Left ventricle myocardium superior (tissue), 1 donor: ENCODE measurements around the gene BNC2. TPM values are rescaled to one million over a fixed set of nuclear protein-coding genes. Genes with fewer than 3 reads are reported as not detected.
"Not testable (repeated sequence)": the region's sequence is repeated elsewhere in the genome, so short reads cannot be mapped to it uniquely, and the experiment has no call there.

ENCODE experiments used
- ATAC-seq: fragments of 200-7000 bp; cut with Tn5 transposase; one replicate; pipeline ENCODE4 v1.9.1; 2020; ENCODE audit warnings: mild to moderate bottlenecking, moderate library complexity
- DNase-seq: peaks from one replicate; pipeline ENCODE4 v3.0.0-alpha.2; 2020
- intact Hi-C: fragments of 100-400 bp; cut with micrococcal nuclease; formaldehyde crosslinking; loops from one replicate; pipeline ENCODE4 v1.11.0; 2022
- total RNA-seq: library from RNA; stranded (reverse); fragmentation: NEBNext Ultra II Directional; extraction: Animal tissue kit (Norgen Biotek cat#: 25700); gene quantifications from one replicate; pipeline ENCODE4 v1.2.1, GENCODE V29; 2021
- donor health status: DM: no; HTN: yes; CAD: no; lungs with severe emphysema.

The BNC2 gene
- total RNA-seq, 1 donor from 2014 or later, result 6.3 TPM

GRCh38 chr9:16500386-16500785 lies 370.1 kb downstream of the BNC2 start:
- DNase-seq (no peak), ATAC-seq (no peak)
- intact Hi-C loops, result no loop called here

- intact Hi-C loops, result no loop called here
- no peak for ATAC-seq
Observed at GRCh38 chr9:16499892-16500291, 370.6 kb downstream of the BNC2 start.

GRCh38 chr9:16496908-16497307 lies 373.6 kb downstream of the BNC2 start:
- intact Hi-C loops, result no loop called here
- ATAC-seq (no peak), DNase-seq (no peak)

More at GRCh38 chr9:16499892-16500291, 370.6 kb downstream of the BNC2 start:
- no peak for DNase-seq

GRCh38 chr9:16487915-16488314 lies 382.6 kb downstream of the BNC2 start:
- intact Hi-C loops, result no loop called here
- no peak for DNase-seq
- ATAC-seq, result no peak

- intact Hi-C loops, result no loop called here
- ATAC-seq, result no peak
- DNase-seq, result no peak
Observed at GRCh38 chr9:16485575-16486321, 384.7 kb downstream of the BNC2 start.

GRCh38 chr9:16485160-16485559 lies 385.3 kb downstream of the BNC2 start:
- ATAC-seq (no peak), DNase-seq (no peak)
- intact Hi-C loops, result no loop called here

GRCh38 chr9:16484744-16485143 lies 385.7 kb downstream of the BNC2 start:
- no peak for ATAC-seq

GRCh38 chr9:16484180-16484579 lies 386.3 kb downstream of the BNC2 start:
- ATAC-seq (no peak), DNase-seq (no peak)
- intact Hi-C loops, result no loop called here

More at GRCh38 chr9:16484744-16485143, 385.7 kb downstream of the BNC2 start:
- intact Hi-C loops, result no loop called here
- DNase-seq, result no peak

- ATAC-seq, result no peak
- intact Hi-C loops, result no loop called here
- no peak for DNase-seq
Observed at GRCh38 chr9:16482764-16483163, 387.7 kb downstream of the BNC2 start.

GRCh38 chr9:16480584-16480983 lies 389.9 kb downstream of the BNC2 start:
- intact Hi-C loops, ATAC-seq, DNase-seq: not testable (repeated sequence)

- no peak for DNase-seq
- no peak for ATAC-seq
- intact Hi-C loops, result no loop called here
Observed at GRCh38 chr9:16475996-16476395, 394.5 kb downstream of the BNC2 start.

- no peak for ATAC-seq
- no peak for DNase-seq
- intact Hi-C loops, result no loop called here
Observed at GRCh38 chr9:16475257-16475656, 395.2 kb downstream of the BNC2 start.

- intact Hi-C loops, result no loop called here
Observed at GRCh38 chr9:16469184-16469583, 401.3 kb downstream of the BNC2 start.

GRCh38 chr9:16461851-16462250 lies 408.6 kb downstream of the BNC2 start:
- ATAC-seq (no peak), DNase-seq (no peak)
- intact Hi-C loops, result no loop called here

More at GRCh38 chr9:16469184-16469583, 401.3 kb downstream of the BNC2 start:
- ATAC-seq (no peak), DNase-seq (no peak)

- intact Hi-C loops, result no loop called here
- no peak for ATAC-seq
Observed at GRCh38 chr9:16461137-16461840, 409.2 kb downstream of the BNC2 start.

GRCh38 chr9:16460696-16461095 lies 409.8 kb downstream of the BNC2 start:
- DNase-seq, result no peak
- intact Hi-C loops, result no loop called here
- no peak for ATAC-seq

More at GRCh38 chr9:16461137-16461840, 409.2 kb downstream of the BNC2 start:
- no peak for DNase-seq

- DNase-seq (no peak), ATAC-seq (no peak)
- intact Hi-C loops, result no loop called here
Observed at GRCh38 chr9:16459421-16460148, 410.9 kb downstream of the BNC2 start.

GRCh38 chr9:16458696-16459420 lies 411.6 kb downstream of the BNC2 start:
- ATAC-seq (no peak), DNase-seq (no peak)
- intact Hi-C loops, result no loop called here

GRCh38 chr9:16455842-16456241 lies 414.6 kb downstream of the BNC2 start:
- ATAC-seq, result no peak
- intact Hi-C loops, result no loop called here
- no peak for DNase-seq
